ENCODE data around the gene CFL2.
"Not testable (repeated sequence)": the region's sequence is repeated elsewhere in the genome, so short reads cannot be mapped to it uniquely, and the experiment has no call there.

DNA sequence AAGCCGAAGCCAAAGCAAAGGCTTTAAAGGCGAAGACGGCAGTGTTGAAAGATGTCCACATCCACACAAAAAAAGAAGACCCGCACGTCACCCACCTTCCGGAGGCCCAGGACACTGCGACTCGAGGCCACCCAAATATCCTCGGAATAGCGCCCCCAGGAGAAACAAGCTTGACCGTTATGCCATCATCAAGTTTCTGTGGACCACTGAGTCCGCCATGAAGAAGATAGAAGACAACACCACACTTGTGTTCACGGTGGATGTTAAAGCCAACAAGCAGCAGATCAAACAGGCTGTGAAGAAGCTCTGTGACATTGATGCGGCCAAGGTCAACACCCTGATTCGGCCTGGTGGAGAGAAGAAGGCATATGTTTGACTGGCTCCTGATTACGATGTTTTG is 20.2 kb downstream of the CFL2 start:
- not testable (repeated sequence) for TF ChIP-seq FOXJ3 (CRISPR knock-in tag; IDR thresholded peaks at IDR 0.05); ELF1 (IDR thresholded peaks at IDR 0.05); GABPA (IDR thresholded peaks at IDR 0.05; ENCODE audit: low read depth); EZH2phosphoT487 (IDR thresholded peaks at IDR 0.05; ENCODE audit: borderline replicate concordance, low read depth); RAD21 (IDR thresholded peaks at IDR 0.05; ENCODE audit: low read length); POLR2AphosphoS5 (IDR thresholded peaks at IDR 0.05; ENCODE audit: low read depth, low read length); RFX5 (IDR thresholded peaks at IDR 0.05; ENCODE audit: low read length); EP300 (IDR thresholded peaks at IDR 0.05; ENCODE audit: borderline replicate concordance in 1 of 2, low read depth in 1 of 2, low read length in 1 of 2); NRF1 (IDR thresholded peaks at IDR 0.05; ENCODE audit: low read depth, low read length); JUND (IDR thresholded peaks at IDR 0.05); CHD2 (IDR thresholded peaks at IDR 0.05; ENCODE audit: low read length, partially characterized antibody); SMC3 (IDR thresholded peaks at IDR 0.05; ENCODE audit: low read depth, low read length)
- TF ChIP-seq, protein P1, sequence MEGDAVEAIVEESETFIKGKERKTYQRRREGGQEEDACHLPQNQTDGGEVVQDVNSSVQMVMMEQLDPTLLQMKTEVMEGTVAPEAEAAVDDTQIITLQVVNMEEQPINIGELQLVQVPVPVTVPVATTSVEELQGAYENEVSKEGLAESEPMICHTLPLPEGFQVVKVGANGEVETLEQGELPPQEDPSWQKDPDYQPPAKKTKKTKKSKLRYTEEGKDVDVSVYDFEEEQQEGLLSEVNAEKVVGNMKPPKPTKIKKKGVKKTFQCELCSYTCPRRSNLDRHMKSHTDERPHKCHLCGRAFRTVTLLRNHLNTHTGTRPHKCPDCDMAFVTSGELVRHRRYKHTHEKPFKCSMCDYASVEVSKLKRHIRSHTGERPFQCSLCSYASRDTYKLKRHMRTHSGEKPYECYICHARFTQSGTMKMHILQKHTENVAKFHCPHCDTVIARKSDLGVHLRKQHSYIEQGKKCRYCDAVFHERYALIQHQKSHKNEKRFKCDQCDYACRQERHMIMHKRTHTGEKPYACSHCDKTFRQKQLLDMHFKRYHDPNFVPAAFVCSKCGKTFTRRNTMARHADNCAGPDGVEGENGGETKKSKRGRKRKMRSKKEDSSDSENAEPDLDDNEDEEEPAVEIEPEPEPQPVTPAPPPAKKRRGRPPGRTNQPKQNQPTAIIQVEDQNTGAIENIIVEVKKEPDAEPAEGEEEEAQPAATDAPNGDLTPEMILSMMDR (IDR thresholded peaks at IDR 0.05): not testable (repeated sequence)
- TF ChIP-seq, protein P2, sequence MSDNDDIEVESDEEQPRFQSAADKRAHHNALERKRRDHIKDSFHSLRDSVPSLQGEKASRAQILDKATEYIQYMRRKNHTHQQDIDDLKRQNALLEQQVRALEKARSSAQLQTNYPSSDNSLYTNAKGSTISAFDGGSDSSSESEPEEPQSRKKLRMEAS (IDR thresholded peaks at IDR 0.05; ENCODE audit: low read depth): not testable (repeated sequence)
